Measurements from ENCODE around the gene SERPINA5. TPM values are rescaled to one million over a fixed set of nuclear protein-coding genes. Genes with fewer than 3 reads are reported as not detected.

The SERPINA5 gene
- total RNA-seq: 100 to 1,000 TPM in 1 of 6 donors, 10 to 100 TPM in 5; 52.3 to 130 (median 96.0) TPM
- 100 to 1,000 TPM in 1 of 2 donors, 10 to 100 TPM in 1; 67.2 to 139 TPM for polyA plus RNA-seq

GRCh38 chr14:94581127-94581999 is at the start of gene SERPINA5:
Gene SERPINA5, plus strand, starts transcription at chr14:94581426. Its CDS starts 5,937 bp downstream, at chr14:94587363.
- WGBS, 2 donors: 35 to 37% methylated on average over 18 of the region's 18 CpGs
- H3K27ac ChIP-seq: peak within 1 kb of the TSS; percentile 20 to 73 (median 70)
- ATAC-seq: peak; percentile 72 to 79 (median 78)

GRCh38 chr14:94532447-94532846 is 48.8 kb upstream of the SERPINA5 start:
- DNase-seq (no peak), FAIRE-seq (no peak), ATAC-seq (no peak)
- no peaks in the 10 kb centered on the region for H3K36me3 ChIP-seq
- no peak overlapping the region for H3K27ac ChIP-seq
- intact Hi-C loops (cut with DNase I): no loop called here
- H3K9me3 ChIP-seq: no peaks in the 10 kb centered on the region
- WGBS, 2 donors: 65 to 68% methylated on average over 2 of the region's 2 CpGs
- H3K27me3 ChIP-seq: no peaks in the 10 kb centered on the region
- H3K4me1 ChIP-seq: no peaks in the 10 kb centered on the region
- H3K4me3 ChIP-seq: no peak overlapping the region
- no peak for TF ChIP-seq CTCF (IDR thresholded peaks at IDR 0.05)

More at GRCh38 chr14:94581127-94581999, at the start of gene SERPINA5:
- H3K27me3 ChIP-seq: no peaks in the 10 kb centered on the region
- intact Hi-C loops (cut with DNase I): no loop called here
- no peak for FAIRE-seq
- H3K4me1 ChIP-seq: peaks cover 4 to 26% (median 16%) of the 10 kb centered on the region in 3 donors
- TF ChIP-seq CTCF (IDR thresholded peaks at IDR 0.05): no peak
- H3K9me3 ChIP-seq: no peaks in the 10 kb centered on the region
- H3K36me3 ChIP-seq: no peaks in the 10 kb centered on the region
- peak; percentile 78 to 91 (median 85) for DNase-seq
- H3K4me3 ChIP-seq: peak within 1 kb of the TSS in 3 of 4 donors; percentile 0 to 35 (median 32)

GRCh38 chr14:94535506-94535905 is 45.7 kb upstream of the SERPINA5 start:
- FAIRE-seq (no peak), DNase-seq (no peak), ATAC-seq (no peak)
- 72 to 79% methylated on average over 3 of the region's 3 CpGs for WGBS, 2 donors
- H3K27ac ChIP-seq: no peak overlapping the region
- no peak overlapping the region for H3K4me3 ChIP-seq
- H3K9me3 ChIP-seq: no peaks in the 10 kb centered on the region
- no peak for TF ChIP-seq CTCF (IDR thresholded peaks at IDR 0.05)
- H3K4me1 ChIP-seq: peaks cover 0 to 3% (median 0%) of the 10 kb centered on the region in 3 donors
- intact Hi-C loops (cut with DNase I): no loop called here
- H3K36me3 ChIP-seq: no peaks in the 10 kb centered on the region
- no peaks in the 10 kb centered on the region for H3K27me3 ChIP-seq

- ATAC-seq (no peak), DNase-seq (no peak), FAIRE-seq (no peak)
- Histone ChIP-seq H3K9me3 (no peaks in the 10 kb centered on the region), H3K27ac (no peak overlapping the region), H3K4me3 (no peak overlapping the region), H3K36me3 (no peaks in the 10 kb centered on the region), H3K27me3 (no peaks in the 10 kb centered on the region), H3K4me1 (peaks cover 0 to 3% (median 0%) of the 10 kb centered on the region in 3 donors)
- TF ChIP-seq CTCF (IDR thresholded peaks at IDR 0.05): no peak
- 64 to 69% methylated on average over 2 of the region's 2 CpGs for WGBS, 2 donors
- intact Hi-C loops (cut with DNase I): no loop called here
Measured at GRCh38 chr14:94536836-94537235, 44.4 kb upstream of the SERPINA5 start.

Measured in pancreas (tissue), 10 donors.